GM20431 (cell line): ENCODE measurements around the gene PCNX2.

Experiments used
- in situ Hi-C: fragments of 300-500 bp; cut with MseI, MboI; formaldehyde crosslinking; loops from one replicate; pipeline ENCODE4 v1.15.0; 2020; ENCODE audit warnings: low sequenced_read_pairs; ENCODE audit not compliant: unreplicated experiment

Gene PCNX2

GRCh38 chr1:233295237-233295974 is at the start of gene PCNX2:
Gene PCNX2, minus strand, starts transcription at chr1:233295725. Its CDS starts 247 bp downstream, at chr1:233295478.
- in situ Hi-C loops, result no loop called here

GRCh38 chr1:233343262-233343661 is 47.7 kb upstream of the PCNX2 start:
- in situ Hi-C loops, result no loop called here

- in situ Hi-C loops, result no loop called here
Observed at GRCh38 chr1:233342086-233342485, 46.6 kb upstream of the PCNX2 start.

- in situ Hi-C loops, result no loop called here
Observed at GRCh38 chr1:233340966-233341516, 45.5 kb upstream of the PCNX2 start.

- in situ Hi-C loops, result no loop called here
Observed at GRCh38 chr1:233340031-233340555, 44.6 kb upstream of the PCNX2 start.

- in situ Hi-C loops, result no loop called here
Observed at GRCh38 chr1:233338102-233338501, 42.6 kb upstream of the PCNX2 start.

- in situ Hi-C loops, result no loop called here
Observed at GRCh38 chr1:233337505-233337904, 42.0 kb upstream of the PCNX2 start.

- in situ Hi-C loops, result no loop called here
Observed at GRCh38 chr1:233336554-233337456, 41.3 kb upstream of the PCNX2 start.

GRCh38 chr1:233334092-233334491 is 38.6 kb upstream of the PCNX2 start:
- in situ Hi-C loops, result no loop called here

GRCh38 chr1:233333086-233333485 is 37.6 kb upstream of the PCNX2 start:
- in situ Hi-C loops, result no loop called here

- in situ Hi-C loops, result no loop called here
Observed at GRCh38 chr1:233331676-233332519, 36.4 kb upstream of the PCNX2 start.

- in situ Hi-C loops, result no loop called here
Observed at GRCh38 chr1:233328142-233328921, 32.8 kb upstream of the PCNX2 start.

- in situ Hi-C loops, result no loop called here
Observed at GRCh38 chr1:233327651-233328141, 32.2 kb upstream of the PCNX2 start, which contains the start of gene MAP3K21. Gene MAP3K21, plus strand, starts transcription at chr1:233327724. Its CDS starts 305 bp downstream, at chr1:233328029.

GRCh38 chr1:233326811-233327650 is 31.5 kb upstream of the PCNX2 start:
- in situ Hi-C loops, result no loop called here

- in situ Hi-C loops, result no loop called here
Observed at GRCh38 chr1:233326319-233326718, 30.8 kb upstream of the PCNX2 start.

- in situ Hi-C loops, result no loop called here
Observed at GRCh38 chr1:233323718-233324117, 28.2 kb upstream of the PCNX2 start.

GRCh38 chr1:233320023-233320422 is 24.5 kb upstream of the PCNX2 start:
- in situ Hi-C loops, result no loop called here

GRCh38 chr1:233319272-233319671 is 23.7 kb upstream of the PCNX2 start:
- in situ Hi-C loops, result no loop called here
